Transverse colon (tissue), 4 donors: ENCODE measurements around the gene TUBB.

Experiments used
- CTCF ChIP-seq, 5 experiments: fragments of 200-600 bp in 3 of 5; fragments of 450-650 bp in 2 of 5; sonication (generic) in 3 of 5; IDR thresholded peaks; 1 replicate in 2 of 5; 2 replicates in 3 of 5; pipeline ENCODE4 v1.5.1; 2016 to 2017; ENCODE audit warnings: antibody characterized with exemption in 5 of 5, inconsistent platforms in 3 of 5, mild to moderate bottlenecking in 2 of 5, moderate library complexity in 1 of 5
- EP300 ChIP-seq: sonication (generic); formaldehyde crosslinking; IDR thresholded peaks from one replicate; pipeline ENCODE4 v1.6.1; 2017; ENCODE audit warnings: antibody characterized with exemption, low read depth
- POLR2A ChIP-seq: fragments of 450-650 bp; IDR thresholded peaks from one replicate; pipeline ENCODE4 v1.6.1; 2016; ENCODE audit warnings: antibody characterized with exemption, mild to moderate bottlenecking, moderate library complexity
- POLR2AphosphoS5 ChIP-seq, 3 donors: sonication (generic); formaldehyde crosslinking; IDR thresholded peaks; one replicate each; pipeline ENCODE4 v1.6.1; 2016; ENCODE audit warnings: antibody characterized with exemption in 3 of 3

- TF ChIP-seq POLR2A = no peak
- no peak for TF ChIP-seq CTCF (IDR thresholded peaks at IDR 0.05)
- TF ChIP-seq POLR2AphosphoS5 (IDR thresholded peaks at IDR 0.05) = no peak
- no peak for TF ChIP-seq EP300
Observed at GRCh38 chr6:30709101-30709868, 10.9 kb upstream of the TUBB start.
